H9 (cell line): Measurements from ENCODE around the gene USP36. TPM values are rescaled to one million over a fixed set of nuclear protein-coding genes. Genes with fewer than 3 reads are reported as not detected.

Experiments used
- DNase-seq: peaks from one replicate; pipeline ENCODE4 v3.0.0-alpha.2; 2017
- H2AFZ ChIP-seq: one replicate; pipeline ENCODE4 v1.6.1; 2013; ENCODE audit warnings: mild to moderate bottlenecking, low read length, control low read depth, moderate library complexity
- H2AK5ac ChIP-seq: 2 replicates; pipeline ENCODE4 v1.6.1; 2013; ENCODE audit warnings: low read length, control low read depth, mixed read lengths; ENCODE audit not compliant: insufficient read length
- H2BK120ac ChIP-seq: one replicate; pipeline ENCODE4 v1.6.1; 2013; ENCODE audit warnings: low read depth, mild to moderate bottlenecking, low read length, control low read depth, inconsistent platforms; ENCODE audit not compliant: poor library complexity, severe bottlenecking
- H2BK12ac ChIP-seq: 2 replicates; pipeline ENCODE4 v1.6.1; 2013; ENCODE audit warnings: low read length, control low read depth, mixed read lengths, low read depth; ENCODE audit not compliant: insufficient read length
- H2BK15ac ChIP-seq: 2 replicates; pipeline ENCODE4 v1.6.1; 2013; ENCODE audit warnings: low read depth, low read length, control low read depth
- H2BK20ac ChIP-seq: one replicate; pipeline ENCODE4 v1.6.1; 2013; ENCODE audit warnings: low read depth, mild to moderate bottlenecking, low read length, control low read depth, inconsistent platforms; ENCODE audit not compliant: poor library complexity, severe bottlenecking
- H2BK5ac ChIP-seq: 2 replicates; pipeline ENCODE4 v1.6.1; 2013; ENCODE audit warnings: low read length, control low read depth, mixed read lengths; ENCODE audit not compliant: insufficient read length
- H3K14ac ChIP-seq: 2 replicates; pipeline ENCODE4 v1.6.1; 2013; ENCODE audit warnings: low read length, control low read depth; ENCODE audit not compliant: insufficient read depth
- H3K18ac ChIP-seq: 2 replicates; pipeline ENCODE4 v1.6.1; 2013; ENCODE audit warnings: low read depth, mild to moderate bottlenecking, mixed read lengths, low read length, control low read depth; ENCODE audit not compliant: insufficient read length
- H3K23ac ChIP-seq: 2 replicates; pipeline ENCODE4 v1.6.1; 2013; ENCODE audit warnings: low read length, control low read depth, mixed read lengths, low read depth; ENCODE audit not compliant: insufficient read length
- H3K23me2 ChIP-seq: 2 replicates; pipeline ENCODE4 v1.6.1; 2013; ENCODE audit warnings: low read depth, mild to moderate bottlenecking, mixed read lengths, low read length, control low read depth; ENCODE audit not compliant: insufficient read length, poor library complexity, severe bottlenecking
- H3K27ac ChIP-seq: 2 replicates; pipeline ENCODE4 v1.5.1; 2013; ENCODE audit warnings: low read length, control low read depth, mixed read lengths, low read depth; ENCODE audit not compliant: insufficient read length
- H3K27me3 ChIP-seq: 2 replicates; pipeline ENCODE4 v1.6.1; 2013; ENCODE audit warnings: low read length, control low read depth, inconsistent platforms; ENCODE audit not compliant: insufficient read depth
- H3K4ac ChIP-seq: 2 replicates; pipeline ENCODE4 v1.6.1; 2013; ENCODE audit warnings: low read depth, mild to moderate bottlenecking, control low read depth, inconsistent platforms, low read length, moderate library complexity
- H3K4me1 ChIP-seq: 2 replicates; pipeline ENCODE4 v1.6.1; 2013; ENCODE audit warnings: low read length, control low read depth, inconsistent platforms; ENCODE audit not compliant: insufficient read depth
- H3K4me2 ChIP-seq: 2 replicates; pipeline ENCODE4 v1.6.1; 2013; ENCODE audit warnings: low read length, control low read depth, mixed read lengths; ENCODE audit not compliant: insufficient read length, insufficient read depth
- H3K56ac ChIP-seq: 2 replicates; pipeline ENCODE4 v1.6.1; 2013; ENCODE audit warnings: low read depth, mild to moderate bottlenecking, mixed read lengths, low read length, control low read depth; ENCODE audit not compliant: insufficient read length
- H3K79me1 ChIP-seq: 2 replicates; pipeline ENCODE4 v1.6.1; 2013; ENCODE audit warnings: low read depth, mild to moderate bottlenecking, moderate library complexity, low read length, control low read depth, inconsistent platforms; ENCODE audit not compliant: insufficient read depth, poor library complexity, severe bottlenecking
- H3K79me2 ChIP-seq: 2 replicates; pipeline ENCODE4 v1.6.1; 2013; ENCODE audit warnings: low read length, control low read depth, inconsistent platforms; ENCODE audit not compliant: insufficient read depth
- H3K9ac ChIP-seq: 2 replicates; pipeline ENCODE4 v1.6.1; 2013; ENCODE audit warnings: low read length, control low read depth, mixed read lengths; ENCODE audit not compliant: insufficient read length; ENCODE audit errors: extremely low read depth
- H3K9me3 ChIP-seq: one replicate; pipeline ENCODE4 v1.6.1; 2013; ENCODE audit warnings: low read depth, low read length, inconsistent platforms; ENCODE audit not compliant: control insufficient read depth
- H3T11ph ChIP-seq: one replicate; pipeline ENCODE4 v1.6.1; 2013; ENCODE audit warnings: mild to moderate bottlenecking, low read length, control low read depth, inconsistent platforms
- H4K20me1 ChIP-seq: one replicate; pipeline ENCODE4 v1.6.1; 2013; ENCODE audit not compliant: control insufficient read depth, insufficient read length, insufficient read depth
- H4K5ac ChIP-seq: 2 replicates; pipeline ENCODE4 v1.6.1; 2013; ENCODE audit warnings: low read depth, mild to moderate bottlenecking, mixed read lengths, low read length, control low read depth; ENCODE audit not compliant: insufficient read length
- H4K8ac ChIP-seq: replicated peaks from 2 replicates; pipeline ENCODE4 v1.6.1; 2013; ENCODE audit warnings: low read length, control low read depth, mixed read lengths, low read depth; ENCODE audit not compliant: insufficient read length
- H4K91ac ChIP-seq: 2 replicates; pipeline ENCODE4 v1.6.1; 2013; ENCODE audit warnings: low read depth, mild to moderate bottlenecking, moderate library complexity, mixed read lengths, low read length, control low read depth; ENCODE audit not compliant: insufficient read length
- H3K27ac Mint-ChIP-seq, 3 experiments: 2 replicates in 2 of 3; 3 replicates in 1 of 3; pipeline ENCODE4 v1.8.0; 2020 to 2021; ENCODE audit warnings: mixed read lengths in 3 of 3, mild to moderate bottlenecking in 1 of 3, moderate library complexity in 1 of 3
- H3K27me3 Mint-ChIP-seq: 2 replicates; pipeline ENCODE4 v1.8.0; 2021; ENCODE audit warnings: low read depth, mild to moderate bottlenecking, moderate library complexity, mixed read lengths
- H3K36me3 Mint-ChIP-seq, 3 experiments: 2 replicates in 2 of 3; 3 replicates in 1 of 3; pipeline ENCODE4 v1.8.0; 2020 to 2021; ENCODE audit warnings: low read depth in 3 of 3, mixed read lengths in 3 of 3; ENCODE audit not compliant: insufficient read depth in 1 of 3
- H3K4me1 Mint-ChIP-seq, 2 experiments: 2 replicates each; pipeline ENCODE4 v1.8.0; 2020; ENCODE audit warnings: mixed read lengths in 2 of 2
- H3K4me3 Mint-ChIP-seq, 2 experiments: 2 replicates in 1 of 2; 3 replicates in 1 of 2; pipeline ENCODE4 v1.8.0; 2020 to 2021; ENCODE audit warnings: mild to moderate bottlenecking in 2 of 2, mixed read lengths in 2 of 2, moderate library complexity in 1 of 2
- H3K9me3 Mint-ChIP-seq, 2 experiments: 2 replicates in 1 of 2; 3 replicates in 1 of 2; pipeline ENCODE4 v1.8.0; 2020; ENCODE audit warnings: mild to moderate bottlenecking in 2 of 2, mixed read lengths in 2 of 2, moderate library complexity in 1 of 2
- WGBS: extraction: QIAGEN DNeasy Blood & Tissue Kit; methylation state at CpG from one replicate; pipeline ENCODE4 v1.1.7; 2013; ENCODE audit warnings: missing lambda C conversion rate, low lambda C conversion rate, mixed read lengths; ENCODE audit not compliant: insufficient read length; ENCODE audit errors: extremely low coverage; 5-methylcytosine and 5-hydroxymethylcytosine counted together
- total RNA-seq: library from RNA; stranded (reverse); gene quantifications from 2 replicates; pipeline ENCODE4 v1.2.1, GENCODE V29; 2021
- TF ChIP-seq, protein P1 (sequence below): fragments of 200-600 bp; sonication (generic); conservative IDR thresholded peaks from 3 replicates; pipeline ENCODE4 v1.8.0; 2021; ENCODE audit warnings: antibody characterized with exemption, mild to moderate bottlenecking

The USP36 gene
- total RNA-seq, 1 experiment from 2014 or later = 106 TPM

DNA sequence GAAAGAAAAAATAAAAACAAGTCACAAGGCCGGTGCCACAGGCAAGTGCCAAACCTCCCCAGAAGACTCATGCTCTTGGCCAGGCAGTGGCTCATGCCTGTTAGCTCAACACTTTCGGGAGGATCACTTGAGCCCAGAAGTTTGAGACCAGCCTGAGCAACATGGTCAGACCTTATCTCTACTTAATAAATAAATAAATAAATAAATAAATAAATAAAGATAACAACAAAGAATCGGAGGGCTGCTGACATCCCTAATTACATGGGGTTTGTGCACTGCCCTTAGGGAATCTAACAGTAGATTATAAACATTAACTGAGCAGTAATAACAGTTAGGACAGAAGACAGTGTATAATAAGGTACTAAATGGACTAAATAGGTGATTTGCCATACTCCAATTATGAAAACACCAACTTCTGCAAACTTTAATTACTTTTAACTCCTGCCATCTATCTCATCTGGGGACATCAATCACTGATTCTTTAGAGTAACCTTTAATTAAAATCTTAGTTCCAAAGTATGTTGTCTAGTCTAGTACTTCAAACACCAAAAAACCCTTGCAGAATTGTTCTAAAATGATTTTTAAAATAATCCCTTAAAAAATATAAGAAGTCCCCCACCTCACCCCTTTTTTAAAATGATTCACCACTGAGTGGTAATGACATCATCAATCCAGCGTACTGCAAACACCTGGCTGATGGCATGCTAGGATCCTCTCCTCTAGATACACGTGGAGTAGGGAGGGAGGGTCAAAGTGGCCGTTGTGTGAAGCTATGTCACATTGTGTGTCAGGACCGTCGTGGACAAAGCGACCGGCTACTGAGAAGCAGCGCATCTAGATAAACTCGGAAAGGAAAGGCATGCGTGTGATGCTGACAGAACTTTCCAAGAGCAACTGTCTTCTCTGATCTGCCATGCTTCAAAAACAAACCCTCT, 87.0 kb downstream of the USP36 start:
- H3K79me2 ChIP-seq = no peaks in the 10 kb centered on the region
- no peak overlapping the region; a peak in 1 of 7 replicates for H3K27ac Mint-ChIP-seq
- H4K20me1 ChIP-seq = no peaks in the 10 kb centered on the region
- no peaks in the 10 kb centered on the region for H3K9me3 ChIP-seq
- no peak overlapping the region for H2BK120ac ChIP-seq
- H3K4me1 ChIP-seq = peaks cover under 1% of the 10 kb centered on the region; the same call in 1 of the 2 replicates
- no peak overlapping the region for H3K14ac ChIP-seq
- no peak overlapping the region for H2AK5ac ChIP-seq
- H2BK5ac ChIP-seq = no peak overlapping the region
- H2AFZ ChIP-seq = no peak overlapping the region
- no peaks in the 10 kb centered on the region for H3K27me3 Mint-ChIP-seq
- no peak overlapping the region for H2BK12ac ChIP-seq
- no peaks in the 10 kb centered on the region for H3K27me3 ChIP-seq
- H3K23me2 ChIP-seq = no peaks in the 10 kb centered on the region
- no peak overlapping the region for H3T11ph ChIP-seq
- H4K8ac ChIP-seq = no peak overlapping the region
- no CpG with 5 or more reads among the region's 13 CpGs for WGBS
- TF ChIP-seq, protein P1, sequence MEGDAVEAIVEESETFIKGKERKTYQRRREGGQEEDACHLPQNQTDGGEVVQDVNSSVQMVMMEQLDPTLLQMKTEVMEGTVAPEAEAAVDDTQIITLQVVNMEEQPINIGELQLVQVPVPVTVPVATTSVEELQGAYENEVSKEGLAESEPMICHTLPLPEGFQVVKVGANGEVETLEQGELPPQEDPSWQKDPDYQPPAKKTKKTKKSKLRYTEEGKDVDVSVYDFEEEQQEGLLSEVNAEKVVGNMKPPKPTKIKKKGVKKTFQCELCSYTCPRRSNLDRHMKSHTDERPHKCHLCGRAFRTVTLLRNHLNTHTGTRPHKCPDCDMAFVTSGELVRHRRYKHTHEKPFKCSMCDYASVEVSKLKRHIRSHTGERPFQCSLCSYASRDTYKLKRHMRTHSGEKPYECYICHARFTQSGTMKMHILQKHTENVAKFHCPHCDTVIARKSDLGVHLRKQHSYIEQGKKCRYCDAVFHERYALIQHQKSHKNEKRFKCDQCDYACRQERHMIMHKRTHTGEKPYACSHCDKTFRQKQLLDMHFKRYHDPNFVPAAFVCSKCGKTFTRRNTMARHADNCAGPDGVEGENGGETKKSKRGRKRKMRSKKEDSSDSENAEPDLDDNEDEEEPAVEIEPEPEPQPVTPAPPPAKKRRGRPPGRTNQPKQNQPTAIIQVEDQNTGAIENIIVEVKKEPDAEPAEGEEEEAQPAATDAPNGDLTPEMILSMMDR = no peak
- H2BK15ac ChIP-seq = no peak overlapping the region
- H3K18ac ChIP-seq = no peak overlapping the region
- H3K9me3 Mint-ChIP-seq = no peaks in the 10 kb centered on the region
- no peaks in the 10 kb centered on the region for H3K36me3 Mint-ChIP-seq
- no peak overlapping the region for H4K91ac ChIP-seq
- H3K4ac ChIP-seq = no peak overlapping the region
- H3K27ac ChIP-seq = no peak overlapping the region
- H2BK20ac ChIP-seq = no peak overlapping the region
- H3K56ac ChIP-seq = no peak overlapping the region
- no peak for DNase-seq
- H3K23ac ChIP-seq = no peak overlapping the region
- H3K4me1 Mint-ChIP-seq = peaks cover 4 to 11% of the 10 kb centered on the region in 2 experiments
- no peak overlapping the region for H4K5ac ChIP-seq
- H3K4me3 Mint-ChIP-seq = no peak overlapping the region
- no peak overlapping the region for H3K9ac ChIP-seq
- H3K79me1 ChIP-seq = no peaks in the 10 kb centered on the region
- no peak overlapping the region for H3K4me2 ChIP-seq
